Hepatic stellate cell (primary cell): ENCODE results near the gene AGPAT3.
"Not testable (repeated sequence)": the region's sequence is repeated elsewhere in the genome, so short reads cannot be mapped to it uniquely, and the experiment has no call there.

Experiments used
- DNase-seq: peaks from one replicate; pipeline ENCODE4 v3.0.0; 2011; ENCODE audit warnings: low spot score

The AGPAT3 gene

GRCh38 chr21:43834146-43834905 lies 30.7 kb upstream of the AGPAT3 start:
- no peak for DNase-seq

- no peak for DNase-seq
Measured at GRCh38 chr21:43835050-43835449, 30.0 kb upstream of the AGPAT3 start.

- DNase-seq = no peak
Measured at GRCh38 chr21:43835861-43836260, 29.2 kb upstream of the AGPAT3 start.

- no peak for DNase-seq
Measured at GRCh38 chr21:43836616-43837015, 28.4 kb upstream of the AGPAT3 start.

GRCh38 chr21:43840259-43840658 lies 24.8 kb upstream of the AGPAT3 start:
- no peak for DNase-seq

GRCh38 chr21:43842742-43843141 lies 22.3 kb upstream of the AGPAT3 start:
- no peak for DNase-seq

- DNase-seq = not testable (repeated sequence)
Measured at GRCh38 chr21:43844906-43845305, 20.1 kb upstream of the AGPAT3 start.

- DNase-seq = no peak
Measured at GRCh38 chr21:43845386-43845785, 19.6 kb upstream of the AGPAT3 start.

GRCh38 chr21:43846430-43846829 lies 18.6 kb upstream of the AGPAT3 start:
- no peak for DNase-seq

GRCh38 chr21:43847301-43847700 lies 17.7 kb upstream of the AGPAT3 start:
- DNase-seq = no peak

- no peak for DNase-seq
Measured at GRCh38 chr21:43848771-43849170, 16.3 kb upstream of the AGPAT3 start.

GRCh38 chr21:43849532-43850299 lies 15.3 kb upstream of the AGPAT3 start:
- no peak for DNase-seq

GRCh38 chr21:43850728-43851295 lies 14.2 kb upstream of the AGPAT3 start:
- no peak for DNase-seq

GRCh38 chr21:43851593-43851992 lies 13.4 kb upstream of the AGPAT3 start:
- no peak for DNase-seq

- no peak for DNase-seq
Measured at GRCh38 chr21:43853851-43854772, 10.9 kb upstream of the AGPAT3 start.

GRCh38 chr21:43854773-43855633 lies 10.0 kb upstream of the AGPAT3 start:
- no peak for DNase-seq

GRCh38 chr21:43855955-43856354 lies 9.1 kb upstream of the AGPAT3 start:
- DNase-seq = no peak

- no peak for DNase-seq
Measured at GRCh38 chr21:43858806-43859648, 6.0 kb upstream of the AGPAT3 start.

GRCh38 chr21:43859747-43860214 lies 5.2 kb upstream of the AGPAT3 start:
- no peak for DNase-seq

- no peak for DNase-seq
Measured at GRCh38 chr21:43861706-43862105, 3.3 kb upstream of the AGPAT3 start.
